GM20000 (cell line): ENCODE results near the gene CCL11.

ENCODE experiments used
- DNase-seq: peaks from one replicate; pipeline ENCODE4 v3.0.0; 2012; ENCODE audit warnings: low spot score
- TF ChIP-seq, protein P1 (sequence below): IDR thresholded peaks from 2 replicates; pipeline ENCODE4 v1.5.1; 2012; ENCODE audit warnings: mild to moderate bottlenecking, control low read depth; ENCODE audit errors: extremely low read depth, missing control alignments

The CCL11 gene

DNA sequence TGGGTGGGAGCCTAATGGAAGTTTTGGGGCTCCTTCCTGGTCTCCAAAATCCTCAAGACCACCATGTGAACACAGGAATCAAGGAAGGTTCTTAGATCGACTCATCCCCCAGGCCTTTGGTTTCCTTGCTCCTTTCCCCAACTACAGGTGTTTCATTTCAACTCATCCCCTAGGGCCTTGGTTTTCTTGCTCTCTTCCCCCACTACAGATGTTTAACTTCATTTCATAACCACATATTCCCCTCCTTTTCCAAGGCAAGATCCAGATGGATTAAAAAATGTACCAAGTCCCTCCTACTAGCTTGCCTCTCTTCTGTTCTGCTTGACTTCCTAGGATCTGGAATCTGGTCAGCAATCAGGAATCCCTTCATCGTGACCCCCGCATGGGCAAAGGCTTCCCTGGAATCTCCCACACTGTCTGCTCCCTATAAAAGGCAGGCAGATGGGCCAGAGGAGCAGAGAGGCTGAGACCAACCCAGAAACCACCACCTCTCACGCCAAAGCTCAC lies at the start of gene CCL11:
CCL11 (plus strand) TSS at position 457 of the 507 bp plus-strand sequence. CDS start 67 bp downstream, outside the sequence.
- no peak for DNase-seq
- TF ChIP-seq, protein P1, sequence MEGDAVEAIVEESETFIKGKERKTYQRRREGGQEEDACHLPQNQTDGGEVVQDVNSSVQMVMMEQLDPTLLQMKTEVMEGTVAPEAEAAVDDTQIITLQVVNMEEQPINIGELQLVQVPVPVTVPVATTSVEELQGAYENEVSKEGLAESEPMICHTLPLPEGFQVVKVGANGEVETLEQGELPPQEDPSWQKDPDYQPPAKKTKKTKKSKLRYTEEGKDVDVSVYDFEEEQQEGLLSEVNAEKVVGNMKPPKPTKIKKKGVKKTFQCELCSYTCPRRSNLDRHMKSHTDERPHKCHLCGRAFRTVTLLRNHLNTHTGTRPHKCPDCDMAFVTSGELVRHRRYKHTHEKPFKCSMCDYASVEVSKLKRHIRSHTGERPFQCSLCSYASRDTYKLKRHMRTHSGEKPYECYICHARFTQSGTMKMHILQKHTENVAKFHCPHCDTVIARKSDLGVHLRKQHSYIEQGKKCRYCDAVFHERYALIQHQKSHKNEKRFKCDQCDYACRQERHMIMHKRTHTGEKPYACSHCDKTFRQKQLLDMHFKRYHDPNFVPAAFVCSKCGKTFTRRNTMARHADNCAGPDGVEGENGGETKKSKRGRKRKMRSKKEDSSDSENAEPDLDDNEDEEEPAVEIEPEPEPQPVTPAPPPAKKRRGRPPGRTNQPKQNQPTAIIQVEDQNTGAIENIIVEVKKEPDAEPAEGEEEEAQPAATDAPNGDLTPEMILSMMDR, result no peak

DNA sequence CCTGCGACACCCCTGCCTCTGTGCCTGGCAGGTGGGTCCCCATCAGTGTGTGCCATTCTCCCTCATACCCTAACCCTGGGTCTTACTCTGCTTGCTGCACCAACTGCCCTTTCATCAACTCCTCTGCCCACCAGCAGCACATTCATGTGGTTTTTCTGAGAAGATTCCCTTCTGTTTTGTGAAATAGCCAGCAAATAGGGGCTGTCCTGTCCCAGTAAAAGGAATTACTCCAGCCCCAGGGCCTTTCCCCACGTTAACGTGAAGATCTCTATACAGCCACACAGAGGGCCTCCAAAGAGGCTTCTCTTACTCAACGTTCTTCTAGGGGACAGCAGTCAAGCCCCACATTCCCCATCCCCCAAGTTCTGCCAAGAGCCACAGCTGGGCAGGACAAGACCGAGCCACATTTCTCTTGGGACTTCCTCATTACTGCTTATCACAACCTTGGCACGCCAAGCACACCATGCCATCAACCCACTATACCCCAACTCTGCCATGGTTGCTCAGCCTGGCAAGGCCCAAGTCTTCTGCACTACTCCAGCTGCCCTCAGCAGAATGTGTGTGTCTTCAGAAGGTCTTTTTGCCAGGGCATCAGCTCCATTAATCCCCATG lies 49.2 kb upstream of the CCL11 start:
- no peak for DNase-seq
- TF ChIP-seq, protein P1, result no peak

- no peak for DNase-seq
- TF ChIP-seq, protein P1, result no peak
Observed at GRCh38 chr17:34237458-34237857, 48.1 kb upstream of the CCL11 start.

GRCh38 chr17:34241062-34241461 lies 44.5 kb upstream of the CCL11 start:
- DNase-seq, result no peak
- TF ChIP-seq, protein P1, result no peak

GRCh38 chr17:34242587-34243363 lies 42.8 kb upstream of the CCL11 start:
- DNase-seq, result peak; percentile 38
- TF ChIP-seq, protein P1, result no peak

DNA sequence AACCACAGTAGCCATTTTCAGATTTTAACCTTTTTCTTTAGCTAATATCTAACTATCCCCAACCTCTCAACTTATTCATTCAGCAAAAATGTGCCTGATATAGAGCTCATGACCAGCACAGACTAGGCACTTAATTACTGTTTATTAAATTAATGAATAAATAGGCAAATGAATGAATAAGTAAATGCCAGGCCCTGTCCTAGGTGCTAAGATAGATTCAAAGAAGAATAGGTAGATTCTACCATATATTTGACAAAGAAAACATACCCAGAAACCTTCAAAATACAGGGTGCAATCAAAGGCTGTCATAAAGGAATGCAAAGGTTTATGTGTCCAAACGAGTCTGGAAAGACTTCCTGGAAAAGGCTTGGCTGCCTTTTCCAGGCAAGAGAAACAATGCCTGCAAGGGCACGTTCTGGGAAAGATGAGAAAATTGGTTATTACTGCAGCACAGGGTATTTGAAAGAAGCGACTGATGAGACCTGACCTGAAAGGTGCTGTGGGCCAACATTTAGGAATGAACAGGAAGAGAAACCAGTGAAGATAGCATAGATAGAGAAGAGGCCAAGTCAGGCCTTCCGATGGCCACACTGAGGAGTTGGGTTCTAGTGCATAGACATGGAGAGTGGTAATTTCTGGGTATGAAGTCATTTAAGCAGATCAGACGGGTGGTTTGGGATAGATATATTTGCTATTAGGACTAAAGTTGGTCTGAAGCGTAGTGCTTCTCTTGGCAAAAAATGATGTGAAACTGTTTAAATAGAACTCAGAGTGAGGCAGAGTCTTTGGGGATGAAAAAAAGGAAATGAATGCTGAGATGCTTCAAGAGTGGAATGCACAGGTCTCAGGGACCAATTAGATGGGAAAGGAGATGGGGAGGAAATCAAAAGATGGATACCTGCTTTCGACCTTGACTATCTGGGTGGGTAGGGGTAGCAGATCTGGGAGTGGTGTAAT lies 41.9 kb upstream of the CCL11 start:
- no peak for DNase-seq
- TF ChIP-seq, protein P1, result no peak
